HG03025 (cell line): Measurements from ENCODE around the gene MIA3.

Source experiments
- ATAC-seq: cut with Tn5 transposase; IDR thresholded peaks from one replicate; pipeline ENCODE4 v1.9.1; 2021; ENCODE audit warnings: mild to moderate bottlenecking, moderate library complexity; ENCODE audit not compliant: unreplicated experiment, low FRiP score

The MIA3 gene

DNA sequence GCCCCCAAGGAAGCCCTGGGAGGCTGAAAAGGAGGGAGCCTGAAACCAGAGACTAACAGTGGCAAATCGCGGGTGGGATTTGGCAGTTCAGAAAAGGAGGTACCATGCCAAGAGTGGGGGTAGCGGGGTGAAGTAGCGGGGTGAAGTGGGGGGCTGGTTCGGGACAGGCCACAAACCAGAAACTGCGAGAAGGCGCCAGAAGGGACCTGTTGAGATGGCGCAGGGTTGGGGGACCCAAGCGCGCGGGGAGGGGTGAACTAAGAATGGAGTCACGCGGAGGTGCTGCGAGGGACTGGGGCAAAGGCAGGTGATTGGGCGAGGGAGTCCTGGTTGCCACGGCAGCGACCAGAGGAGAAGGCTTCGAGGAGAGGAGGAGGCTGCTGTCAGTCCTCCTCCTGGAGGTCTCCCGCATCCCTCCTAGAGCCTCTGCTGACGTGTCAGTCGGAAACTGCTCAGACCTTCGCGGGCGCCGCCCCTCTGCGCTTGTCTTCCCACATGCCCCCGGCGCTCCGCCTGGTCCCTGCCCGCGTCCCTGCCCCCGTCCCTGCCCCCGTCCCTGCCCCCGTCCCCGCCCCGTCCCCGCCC is 438 bp upstream of the MIA3 start:
- ATAC-seq: peak; percentile 84

- ATAC-seq: no peak
These were observed 1.1 kb downstream of the MIA3 start for GRCh38 chr1:222618880-222619596.

- ATAC-seq: peak; percentile 27
These were observed 2.7 kb downstream of the MIA3 start for GRCh38 chr1:222620566-222620965.

DNA sequence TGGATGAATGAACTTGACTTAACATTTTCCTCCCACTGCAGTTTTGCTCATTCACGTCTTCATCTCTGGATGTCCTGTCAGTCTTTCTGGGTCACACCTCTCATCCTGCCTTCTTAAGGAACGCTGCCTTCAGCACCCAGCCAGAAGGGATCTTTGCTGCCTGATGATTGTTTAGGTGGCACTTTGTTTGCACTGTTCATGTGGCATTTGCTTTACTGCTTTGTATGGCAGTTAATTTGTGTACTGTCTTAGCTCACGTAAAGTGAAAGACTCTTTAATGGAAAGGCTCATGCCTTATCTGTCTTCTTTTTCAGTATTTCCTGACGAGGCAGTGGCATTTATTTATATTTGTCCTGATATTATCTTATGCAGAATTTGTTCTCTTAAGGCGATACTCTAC is 4.9 kb downstream of the MIA3 start:
- no peak for ATAC-seq

GRCh38 chr1:222623458-222623857 is 5.6 kb downstream of the MIA3 start:
- no peak for ATAC-seq

DNA sequence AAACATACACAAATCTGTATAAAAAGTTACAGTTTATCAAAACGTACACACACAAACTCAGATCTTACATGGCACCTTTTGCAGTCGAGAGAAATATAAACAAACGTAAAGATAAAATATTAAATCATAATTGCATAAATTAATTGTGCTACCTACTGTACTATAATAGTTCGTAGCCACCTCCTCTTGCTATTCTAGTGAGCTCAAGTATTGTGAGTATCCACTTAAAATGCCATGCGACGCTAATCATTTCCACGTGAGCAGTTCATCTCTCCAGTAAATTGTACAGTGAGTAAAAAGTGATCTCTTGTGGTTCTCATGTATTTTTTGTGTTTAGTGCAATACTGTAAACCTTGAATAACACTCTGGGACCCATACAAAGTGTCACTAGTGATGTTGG is 6.3 kb downstream of the MIA3 start:
- ATAC-seq: no peak

DNA sequence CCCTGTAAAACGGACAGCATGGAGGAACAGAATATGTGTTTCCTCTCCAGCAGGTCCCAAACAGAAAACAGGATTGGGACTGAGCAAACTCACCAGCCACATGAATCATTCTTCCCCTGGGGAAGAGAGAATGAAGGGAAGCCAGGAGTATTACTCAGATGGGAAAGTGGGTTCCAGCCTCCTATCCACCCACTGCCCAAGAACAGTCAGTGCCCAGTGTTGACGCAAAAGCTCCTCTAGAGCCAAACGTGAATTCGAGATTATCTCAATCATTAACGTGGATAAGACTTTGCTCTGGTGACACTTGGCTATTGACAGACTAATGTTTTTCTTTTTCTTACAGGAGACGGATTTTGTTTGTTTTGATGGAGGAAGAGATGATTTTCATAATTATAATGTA is 9.3 kb downstream of the MIA3 start:
- no peak for ATAC-seq

DNA sequence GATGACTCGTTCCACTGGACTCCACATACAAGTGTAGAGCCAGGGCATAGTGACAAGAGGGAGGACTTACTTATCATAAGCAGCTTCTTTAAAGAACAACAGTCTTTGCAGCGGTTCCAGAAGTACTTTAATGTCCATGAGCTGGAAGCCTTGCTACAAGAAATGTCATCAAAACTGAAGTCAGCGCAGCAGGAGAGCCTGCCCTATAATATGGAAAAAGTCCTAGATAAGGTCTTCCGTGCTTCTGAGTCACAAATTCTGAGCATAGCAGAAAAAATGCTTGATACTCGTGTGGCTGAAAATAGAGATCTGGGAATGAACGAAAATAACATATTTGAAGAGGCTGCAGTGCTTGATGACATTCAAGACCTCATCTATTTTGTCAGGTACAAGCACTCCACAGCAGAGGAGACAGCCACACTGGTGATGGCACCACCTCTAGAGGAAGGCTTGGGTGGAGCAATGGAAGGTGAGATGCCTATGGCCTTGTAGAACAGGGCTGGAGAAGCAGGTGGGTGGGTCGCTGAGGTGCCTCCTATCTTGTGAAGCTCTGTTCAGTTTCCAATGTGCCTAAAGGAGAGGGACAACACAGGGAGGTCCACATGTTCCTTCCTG is 12.1 kb downstream of the MIA3 start:
- no peak for ATAC-seq

GRCh38 chr1:222631611-222632208 is 13.8 kb downstream of the MIA3 start:
- ATAC-seq: no peak

DNA sequence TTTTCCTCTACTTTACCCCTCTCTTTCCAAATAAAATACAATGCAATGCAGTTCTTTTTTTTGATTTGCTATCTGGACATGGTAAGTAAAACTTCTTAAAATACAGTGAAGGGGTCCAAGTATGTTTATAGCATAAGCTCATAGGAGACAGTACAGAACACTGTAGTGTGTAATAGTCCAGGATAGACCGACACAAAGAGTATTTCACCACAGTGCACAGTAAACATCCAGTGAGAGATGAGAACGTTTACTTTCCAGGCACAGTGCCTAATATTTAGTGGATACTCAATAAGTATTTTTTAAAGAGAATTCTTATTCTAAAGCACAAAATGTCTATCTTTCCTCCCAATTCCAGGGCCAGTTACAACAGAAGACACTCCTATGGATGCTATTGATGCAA is 14.9 kb downstream of the MIA3 start:
- no peak for ATAC-seq

GRCh38 chr1:222634180-222635013 is 16.5 kb downstream of the MIA3 start:
- no peak for ATAC-seq

DNA sequence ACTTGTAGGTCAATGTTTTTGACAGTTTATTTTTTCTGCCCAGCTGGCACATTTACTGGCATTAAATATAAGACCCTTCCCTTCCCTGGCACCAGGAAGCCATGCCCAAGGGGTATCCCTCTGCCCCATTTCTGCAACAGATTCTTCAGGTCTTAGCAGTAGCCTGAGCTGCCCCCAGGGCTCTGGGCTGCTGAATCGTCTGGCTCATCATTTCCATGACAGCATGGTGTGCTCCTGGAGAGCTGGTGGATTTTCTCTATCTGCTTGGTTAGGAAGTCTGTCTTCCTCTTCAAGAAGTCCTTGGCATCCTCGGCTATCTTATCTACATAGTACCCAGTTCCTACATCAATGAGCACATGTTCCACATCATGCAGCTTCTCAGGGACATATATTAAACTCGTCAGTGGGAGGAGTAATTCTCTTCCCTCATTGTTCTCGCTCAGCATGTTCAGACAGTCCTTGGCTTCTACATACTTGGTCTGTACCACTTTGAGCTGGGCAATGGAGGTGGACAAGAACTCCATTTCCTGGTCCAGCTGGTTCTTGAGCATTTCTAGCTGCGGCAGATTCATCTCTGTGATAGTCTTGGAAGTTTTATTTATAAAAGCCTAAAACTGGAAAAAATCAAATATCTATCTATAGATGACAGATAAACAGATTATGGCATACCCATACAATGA is 23.5 kb downstream of the MIA3 start:
- no peak for ATAC-seq

DNA sequence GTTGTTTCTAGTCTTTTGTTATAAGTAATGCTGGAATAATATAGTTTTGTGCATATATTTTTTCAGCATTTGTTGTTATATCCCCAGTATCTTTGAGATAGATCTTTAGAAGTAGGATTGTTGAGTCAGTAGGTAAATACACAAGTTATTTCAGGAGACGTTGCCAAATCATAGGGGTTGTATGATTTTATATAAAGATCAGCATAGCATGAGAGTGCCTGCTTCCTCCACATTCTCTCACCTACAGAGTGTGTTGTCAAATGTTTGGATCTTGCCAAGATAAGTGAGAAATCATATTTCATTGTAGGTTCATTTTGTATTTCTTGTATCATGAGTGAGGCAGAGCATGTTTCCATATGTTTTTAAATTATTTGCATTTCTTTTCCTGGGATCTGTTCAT is 24.6 kb downstream of the MIA3 start:
- ATAC-seq: no peak

- ATAC-seq: no peak
These were observed 25.7 kb downstream of the MIA3 start for GRCh38 chr1:222643606-222643937.

DNA sequence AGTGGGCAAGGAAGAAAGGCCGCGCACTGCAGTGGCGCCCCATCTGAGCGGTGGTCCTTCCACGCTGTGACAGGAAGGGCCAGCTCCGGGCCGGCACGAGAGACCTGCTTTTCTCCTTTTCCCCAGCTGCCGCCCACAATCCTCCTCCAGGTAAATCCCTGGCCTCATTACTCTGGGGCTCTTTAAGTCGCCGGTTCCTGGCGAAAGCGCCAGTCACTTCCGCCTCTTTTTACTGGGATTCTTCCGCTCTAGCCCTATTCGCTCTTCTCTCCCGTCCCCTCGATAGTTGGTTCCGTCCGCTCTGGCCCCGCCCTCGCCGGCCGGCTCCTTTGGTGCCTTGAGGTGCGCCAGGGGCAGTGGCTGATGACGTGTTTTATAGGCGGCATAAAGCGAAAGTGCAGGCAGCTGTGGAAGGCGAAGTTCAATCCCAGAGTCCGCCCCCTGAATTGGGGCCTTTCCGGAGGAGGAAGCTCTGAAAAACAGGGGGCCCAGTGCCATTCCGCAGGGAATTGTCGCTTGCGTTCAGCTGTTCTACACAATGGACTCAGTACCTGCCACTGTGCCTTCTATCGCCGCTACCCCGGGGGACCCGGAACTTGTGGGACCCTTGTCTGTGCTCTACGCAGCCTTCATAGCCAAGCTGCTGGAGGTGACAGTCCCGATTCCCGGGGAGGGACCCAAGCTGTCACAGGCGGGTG is 26.2 kb downstream of the MIA3 start:
- peak; percentile 98 for ATAC-seq

GRCh38 chr1:222644636-222644980 is 26.7 kb downstream of the MIA3 start:
- no peak for ATAC-seq

DNA sequence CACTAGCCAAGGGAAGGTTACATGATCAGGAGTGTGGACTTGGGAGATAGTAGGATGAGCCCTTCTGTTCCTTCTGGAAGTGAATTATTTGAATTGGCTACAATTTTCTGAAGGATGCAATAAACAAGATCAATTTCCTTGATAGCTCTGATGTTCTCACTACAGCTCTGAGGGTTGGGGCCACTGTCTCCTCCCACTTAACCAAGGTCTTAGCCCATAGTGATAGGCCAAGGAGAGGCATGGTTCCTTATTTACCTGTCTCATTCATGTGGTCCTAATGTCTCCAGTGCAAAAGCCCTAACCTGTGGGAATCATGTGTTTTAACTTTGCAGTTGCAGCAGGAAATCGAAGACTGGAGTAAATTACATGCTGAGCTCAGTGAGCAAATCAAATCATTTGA is 34.8 kb downstream of the MIA3 start:
- no peak for ATAC-seq

DNA sequence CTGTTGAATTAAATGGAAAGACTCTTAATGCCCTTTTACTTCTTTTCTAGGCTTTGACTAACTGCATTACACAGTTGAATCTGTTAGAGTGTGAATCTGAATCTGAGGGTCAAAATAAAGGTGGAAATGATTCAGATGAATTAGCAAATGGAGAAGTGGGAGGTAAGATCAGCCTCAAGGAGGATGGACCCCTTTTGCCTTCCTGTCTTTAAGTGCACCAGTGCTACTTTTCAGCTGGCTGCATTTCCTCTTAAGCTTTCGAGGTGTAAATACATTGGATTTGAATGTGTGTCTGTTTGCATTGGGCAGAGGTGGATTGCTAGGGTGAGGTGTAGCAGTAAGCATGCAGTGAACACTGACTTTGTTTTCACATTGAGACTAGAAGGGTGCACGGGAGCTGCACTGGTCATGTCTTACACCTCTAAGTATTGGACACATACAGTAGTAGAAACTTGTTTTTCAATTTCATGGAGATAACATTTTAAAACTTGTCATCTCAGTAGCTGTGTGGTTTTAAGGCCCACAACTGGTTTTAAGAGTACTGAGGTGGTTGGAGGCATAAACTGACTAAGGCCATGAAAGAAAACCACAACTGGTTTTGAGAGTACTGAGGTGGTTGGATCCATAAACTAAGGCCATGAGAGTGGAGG is 35.4 kb downstream of the MIA3 start:
- ATAC-seq: peak; percentile 73

DNA sequence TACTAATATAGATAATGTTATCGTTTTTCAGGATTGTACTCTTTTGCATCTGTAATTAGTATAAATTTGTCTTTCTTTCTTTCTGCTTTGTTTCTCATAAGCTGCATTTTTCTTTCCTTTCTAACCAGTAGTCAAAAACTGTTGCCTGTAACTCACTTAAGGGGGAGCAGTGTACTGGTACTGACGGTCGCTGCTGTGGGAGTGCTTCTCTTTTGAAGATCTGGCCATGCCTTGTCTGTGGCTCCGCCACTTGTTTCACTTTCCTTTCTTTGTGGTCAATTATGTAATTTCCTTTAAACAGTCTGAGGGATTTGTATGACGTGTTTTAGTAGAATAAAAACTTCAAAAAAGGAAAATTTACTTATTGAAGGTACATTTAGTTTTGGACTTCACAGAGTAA is 37.0 kb downstream of the MIA3 start:
- peak; percentile 92 for ATAC-seq
